ENCODE measurements around the gene HECTD3. TPM values are rescaled to one million over a fixed set of nuclear protein-coding genes. Genes with fewer than 3 reads are reported as not detected.

Gene HECTD3
- total and polyA plus RNA-seq, 2 experiments from 2014 or later = 27.6 to 39.1 TPM

DNA sequence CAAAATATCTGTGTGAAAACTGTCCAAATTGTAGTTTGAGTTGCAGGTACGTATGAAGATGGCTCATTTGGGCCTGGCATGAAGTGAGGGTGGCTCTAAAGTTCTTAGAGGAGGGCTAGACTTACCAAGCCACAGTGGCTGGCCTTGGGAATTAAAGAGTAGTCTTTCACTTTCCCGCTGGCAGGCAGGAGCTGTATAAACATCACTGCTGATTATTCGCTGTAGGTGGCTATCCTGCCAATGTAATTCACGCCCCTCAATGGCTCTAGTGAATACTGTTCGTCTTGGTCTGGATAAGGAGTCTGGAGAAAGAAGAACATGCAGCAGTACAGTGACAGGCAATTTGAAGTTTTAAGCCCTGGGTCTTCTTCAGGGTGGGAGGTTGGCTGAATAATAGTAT is 32.0 kb upstream of the HECTD3 start:
- Histone ChIP-seq H2AFZ (no peak overlapping the region), H3K4me3 (no peak overlapping the region), H3K4me2 (no peak overlapping the region), H3K4me1 (ENCODE audit: insufficient read depth) (no peaks in the 10 kb centered on the region), H3K36me3 (replicated peaks; ENCODE audit: insufficient read depth, low read depth) (no peaks in the 10 kb centered on the region), H3K9me3 (ENCODE audit: low read depth) (no peaks in the 10 kb centered on the region), H3K27ac (no peak overlapping the region), H3K27me3 (no peaks in the 10 kb centered on the region), H3K79me2 (no peaks in the 10 kb centered on the region), H4K20me1 (ENCODE audit: insufficient read depth, poor library complexity, severe bottlenecking) (no peaks in the 10 kb centered on the region), H3K9me2 (replicated peaks; ENCODE audit: insufficient read depth) (no peaks in the 10 kb centered on the region)
- WGBS (ENCODE audit: low lambda C conversion rate, missing lambda C conversion rate) = 79% methylated on average over 5 of the region's 5 CpGs
- DNase-seq (ENCODE audit: low spot score) = no peak
- TF ChIP-seq EZH2 (IDR thresholded peaks at IDR 0.05; ENCODE audit: borderline replicate concordance) (no peak), CTCF (IDR thresholded peaks at IDR 0.05; ENCODE audit: poor library complexity) (no peak), EZH2phosphoT487 (IDR thresholded peaks at IDR 0.05; ENCODE audit: low read depth, severe bottlenecking, unreplicated experiment) (no peak)

DNA sequence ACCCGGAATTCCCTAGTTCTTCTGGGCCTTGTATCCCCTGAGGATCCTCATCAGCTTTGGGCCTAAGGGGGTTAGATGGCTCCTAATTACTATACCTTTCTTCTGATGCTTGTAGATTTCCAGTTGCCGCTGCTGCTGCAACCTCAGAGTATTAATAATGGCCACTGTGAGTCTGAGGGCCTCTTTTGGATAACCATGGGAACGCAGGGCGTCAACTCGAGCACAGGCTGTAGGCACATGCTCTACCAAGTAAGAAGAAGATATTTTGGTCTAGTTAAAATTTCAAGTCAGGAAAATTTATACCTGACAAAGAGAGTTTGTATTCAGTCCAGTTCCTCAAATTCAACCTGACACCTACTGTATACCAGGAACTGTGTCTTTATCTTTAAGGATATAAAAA is 29.2 kb upstream of the HECTD3 start:
- DNase-seq (ENCODE audit: low spot score) = no peak
- no peak overlapping the region for H3K4me2 ChIP-seq
- WGBS (ENCODE audit: low lambda C conversion rate, missing lambda C conversion rate) = 98% methylated on average over 5 of the region's 5 CpGs
- H3K79me2 ChIP-seq = no peaks in the 10 kb centered on the region
- no peak overlapping the region for H2AFZ ChIP-seq
- H3K9me3 ChIP-seq (ENCODE audit: low read depth) = no peaks in the 10 kb centered on the region
- H3K27me3 ChIP-seq = no peaks in the 10 kb centered on the region
- TF ChIP-seq EZH2phosphoT487 (IDR thresholded peaks at IDR 0.05; ENCODE audit: low read depth, severe bottlenecking, unreplicated experiment) (no peak), CTCF (IDR thresholded peaks at IDR 0.05; ENCODE audit: poor library complexity) (no peak), EZH2 (IDR thresholded peaks at IDR 0.05; ENCODE audit: borderline replicate concordance) (no peak)
- no peaks in the 10 kb centered on the region for H3K9me2 ChIP-seq (replicated peaks; ENCODE audit: insufficient read depth)
- H3K27ac ChIP-seq = no peak overlapping the region
- peaks cover 4% of the 10 kb centered on the region for H3K4me1 ChIP-seq (ENCODE audit: insufficient read depth)
- H3K4me3 ChIP-seq = no peak overlapping the region
- H3K36me3 ChIP-seq (replicated peaks; ENCODE audit: insufficient read depth, low read depth) = no peaks in the 10 kb centered on the region
- no peaks in the 10 kb centered on the region for H4K20me1 ChIP-seq (ENCODE audit: insufficient read depth, poor library complexity, severe bottlenecking)

GRCh38 chr1:45038661-45039364 is 27.7 kb upstream of the HECTD3 start:
- H2AFZ ChIP-seq = no peak overlapping the region
- no peak overlapping the region for H3K4me2 ChIP-seq
- no peaks in the 10 kb centered on the region for H4K20me1 ChIP-seq (ENCODE audit: insufficient read depth, poor library complexity, severe bottlenecking)
- no peaks in the 10 kb centered on the region for H3K79me2 ChIP-seq
- no peak for DNase-seq (ENCODE audit: low spot score)
- no peaks in the 10 kb centered on the region for H3K27me3 ChIP-seq
- no peak overlapping the region for H3K4me3 ChIP-seq
- H3K4me1 ChIP-seq (ENCODE audit: insufficient read depth) = peaks cover 4% of the 10 kb centered on the region
- H3K27ac ChIP-seq = no peak overlapping the region
- H3K36me3 ChIP-seq (replicated peaks; ENCODE audit: insufficient read depth, low read depth) = no peaks in the 10 kb centered on the region
- 67% methylated on average over 8 of the region's 8 CpGs for WGBS (ENCODE audit: low lambda C conversion rate, missing lambda C conversion rate)
- TF ChIP-seq CTCF (IDR thresholded peaks at IDR 0.05; ENCODE audit: poor library complexity) (no peak), EZH2phosphoT487 (IDR thresholded peaks at IDR 0.05; ENCODE audit: low read depth, severe bottlenecking, unreplicated experiment) (no peak), EZH2 (IDR thresholded peaks at IDR 0.05; ENCODE audit: borderline replicate concordance) (no peak)
- no peaks in the 10 kb centered on the region for H3K9me3 ChIP-seq (ENCODE audit: low read depth)
- no peaks in the 10 kb centered on the region for H3K9me2 ChIP-seq (replicated peaks; ENCODE audit: insufficient read depth)
